Measurements from ENCODE around the gene EEF2K.
A peak's percentile ranks its signal among the peaks of the same experiment; 100 is the strongest.

Gene EEF2K

DNA sequence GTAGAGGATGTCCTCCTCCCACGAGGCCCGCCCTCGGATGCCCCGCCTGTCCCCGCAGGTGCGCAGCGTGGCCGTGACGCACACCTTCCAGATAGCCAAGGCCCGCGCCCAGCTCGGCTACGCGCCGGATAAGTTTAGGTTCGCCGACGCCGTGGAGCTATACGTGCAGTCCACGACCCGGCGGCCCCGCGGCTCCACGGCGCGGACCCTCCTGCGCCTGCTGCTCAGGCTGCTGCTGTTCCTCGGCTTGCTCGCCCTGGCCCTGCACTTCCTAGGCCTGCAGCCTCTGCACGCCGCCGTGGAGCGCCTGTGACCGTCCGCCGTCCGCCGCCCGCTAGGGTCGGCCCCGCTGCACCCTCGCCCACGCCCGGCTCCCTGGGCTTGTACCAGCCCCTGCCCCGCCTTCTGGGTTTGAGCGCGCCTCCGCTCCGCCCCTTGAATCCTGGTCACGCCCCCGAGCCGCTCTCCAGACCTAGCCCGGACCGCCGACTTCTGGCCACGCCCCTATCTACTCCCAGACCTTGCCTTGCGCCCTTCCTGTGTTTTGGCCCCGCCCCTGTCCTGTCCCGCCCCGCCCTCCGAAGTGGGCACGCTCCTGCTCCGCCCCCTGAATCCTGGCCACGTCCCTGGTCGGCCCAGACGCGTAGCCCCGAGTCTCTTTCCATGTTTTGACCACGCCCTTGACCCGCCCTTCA, 15.8 kb upstream of the EEF2K start:
- peak; percentile 93 to 99 for DNase-seq

DNA sequence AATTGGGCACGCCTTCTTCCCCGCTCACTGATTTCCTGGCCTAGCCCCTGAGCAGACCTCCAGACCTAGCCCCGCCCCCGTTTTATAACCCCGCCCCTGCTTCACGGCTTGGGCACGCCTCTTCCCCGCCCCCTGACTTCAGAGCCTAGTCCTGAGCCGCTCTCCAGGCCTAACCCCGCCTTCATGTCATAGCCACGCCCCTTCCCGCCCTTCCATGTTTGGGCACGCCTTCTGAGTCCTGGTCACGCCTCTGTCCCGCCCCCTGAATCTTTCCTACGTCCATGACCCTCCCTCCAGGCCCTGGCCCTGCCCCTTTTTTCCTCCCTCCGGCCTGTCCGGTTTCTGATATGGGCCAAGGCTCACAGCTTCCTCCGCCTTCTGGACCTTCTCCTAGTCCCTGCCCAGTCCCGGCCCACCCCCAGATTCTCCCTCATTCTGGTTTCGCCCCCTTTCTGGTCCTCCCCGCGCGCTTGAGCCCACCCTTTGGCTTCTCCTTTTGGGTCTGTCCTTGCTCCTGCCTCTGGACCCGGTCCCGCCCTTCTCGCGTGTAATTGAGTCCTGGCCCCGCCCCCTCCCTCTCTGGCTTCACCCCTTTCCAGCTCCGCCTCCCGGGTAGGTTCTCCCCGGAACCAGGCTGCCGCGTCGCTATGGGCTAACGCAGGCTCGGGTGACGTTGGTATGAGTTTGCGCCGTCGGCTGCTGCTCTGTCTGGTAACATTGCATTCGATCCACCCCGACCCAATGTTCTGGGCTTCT, 15.1 kb upstream of the EEF2K start:
- peak; percentile 99 to 100 for DNase-seq

DNA sequence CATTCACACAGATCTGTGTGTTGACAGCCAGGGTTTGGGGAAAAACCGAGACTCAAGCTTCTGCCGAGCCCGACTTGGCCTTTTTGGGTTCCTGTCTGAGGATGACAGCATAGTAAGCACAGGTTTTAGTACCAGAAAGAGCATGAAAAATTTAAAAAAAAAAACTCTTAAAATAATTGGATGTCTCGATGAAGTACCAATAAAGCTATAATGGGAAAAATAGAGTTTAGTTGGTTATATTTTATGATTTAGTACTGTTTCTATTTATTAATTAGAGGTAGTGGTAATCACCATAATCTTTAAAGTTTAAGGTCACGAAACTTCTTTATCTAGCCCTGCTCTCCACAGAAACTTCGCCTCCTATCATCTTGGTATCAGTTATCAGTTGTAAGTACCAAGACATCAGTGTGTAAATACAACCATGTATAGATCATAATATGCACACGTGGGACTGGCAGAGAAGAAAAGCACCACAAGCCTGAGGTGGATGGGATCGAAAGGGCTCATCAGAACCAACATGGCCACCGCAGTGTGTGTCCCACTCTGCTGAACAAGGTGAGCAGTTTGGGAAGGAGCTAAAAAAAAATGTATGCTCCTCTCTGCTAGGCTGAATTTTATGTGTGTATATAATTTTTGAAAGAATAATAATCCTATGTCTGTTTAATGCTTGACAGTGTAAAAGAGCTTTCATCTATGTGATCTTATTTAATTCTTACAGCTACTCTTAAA, 14.4 kb upstream of the EEF2K start:
- DNase-seq: peak; percentile 20 to 63

DNA sequence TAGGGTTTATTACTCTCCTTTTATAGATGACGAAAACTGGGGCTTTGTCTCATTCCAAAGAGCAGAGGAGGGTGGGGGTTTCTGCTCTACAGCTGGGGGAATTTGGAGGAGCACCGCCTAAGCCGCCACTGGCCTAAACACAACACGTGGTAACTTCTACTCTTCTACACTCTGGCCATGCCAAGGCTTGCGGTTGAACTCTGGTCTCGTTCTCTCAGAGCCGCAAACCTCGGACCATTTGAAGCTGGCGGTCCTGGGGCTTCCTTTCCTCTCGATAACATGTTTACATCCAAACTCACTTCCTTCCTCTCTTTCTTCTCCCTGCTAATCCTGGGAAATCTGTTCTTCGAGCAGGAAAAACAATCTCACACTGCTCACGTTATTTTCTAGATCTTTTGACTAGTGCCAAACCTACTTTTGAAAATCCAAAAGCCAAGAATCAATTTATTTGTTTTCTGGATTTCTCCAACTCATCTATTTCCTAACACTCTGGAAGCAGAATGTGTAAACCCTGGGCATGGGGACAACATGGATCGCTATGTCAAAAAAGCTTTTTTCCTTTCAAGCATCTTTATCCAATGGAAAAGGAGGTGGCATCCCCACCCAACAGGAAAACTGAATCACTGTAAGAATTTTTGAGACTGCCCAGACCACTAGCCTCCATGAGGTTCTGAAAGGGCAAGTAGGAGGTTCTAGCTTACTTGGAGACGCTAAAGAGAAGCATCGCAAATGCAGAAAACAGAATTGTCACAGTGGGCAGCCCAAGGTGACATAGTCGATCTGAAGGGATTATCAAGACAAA, 13.6 kb upstream of the EEF2K start:
- DNase-seq: peak; percentile 89 to 92

DNA sequence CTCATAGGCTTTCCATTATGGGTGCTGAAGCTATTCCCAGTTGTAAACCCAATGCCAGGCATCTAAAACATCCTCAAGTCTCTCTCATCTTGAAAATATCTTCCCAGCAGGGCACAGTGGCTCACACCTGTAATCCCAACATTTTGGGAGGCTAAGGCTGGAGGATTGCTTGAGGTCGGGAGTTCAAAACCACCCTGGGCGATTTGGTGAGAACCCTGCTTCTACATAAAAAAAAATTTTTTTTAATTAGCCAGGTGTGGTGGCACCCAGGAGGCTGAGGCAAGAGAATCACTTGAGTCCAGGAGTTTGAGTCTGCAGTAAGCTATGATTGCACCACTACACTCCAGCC, 13.0 kb upstream of the EEF2K start:
- DNase-seq: no peak

DNA sequence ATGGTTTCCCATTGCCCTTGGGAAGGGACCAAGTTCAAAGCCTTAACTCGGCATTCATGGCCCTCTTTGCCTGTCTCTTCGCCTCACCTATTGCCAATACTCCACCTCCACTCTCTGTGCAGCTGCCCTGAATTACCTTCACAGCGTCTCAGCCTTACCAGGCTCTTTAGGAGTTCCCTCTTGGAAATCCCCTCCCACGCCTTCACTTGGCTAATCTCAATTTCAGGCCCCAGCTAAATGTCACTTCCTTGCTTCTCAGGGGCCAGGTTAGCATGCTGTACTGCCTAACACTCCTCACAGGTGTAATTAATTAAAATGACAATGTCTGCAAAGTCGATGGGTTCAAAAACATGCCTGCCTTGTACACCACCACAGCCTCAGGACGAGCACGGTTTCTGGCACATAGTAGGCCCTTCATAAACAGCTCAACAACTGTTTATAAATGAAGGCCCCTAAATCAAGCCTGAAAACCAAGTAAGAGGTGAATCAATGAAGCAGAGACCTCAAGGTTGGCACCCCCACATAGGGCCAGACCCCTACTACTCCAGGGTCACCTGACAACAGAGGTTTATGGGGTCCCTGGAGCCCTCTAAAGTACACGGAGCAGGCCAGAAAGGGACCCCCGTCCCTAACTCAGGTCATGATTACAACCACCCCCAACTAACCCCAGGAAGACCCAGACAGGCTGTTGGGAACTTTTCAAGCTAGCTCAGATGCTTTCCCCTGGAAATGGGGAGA, 11.2 kb upstream of the EEF2K start:
- peak; percentile 38 to 64 for DNase-seq

DNA sequence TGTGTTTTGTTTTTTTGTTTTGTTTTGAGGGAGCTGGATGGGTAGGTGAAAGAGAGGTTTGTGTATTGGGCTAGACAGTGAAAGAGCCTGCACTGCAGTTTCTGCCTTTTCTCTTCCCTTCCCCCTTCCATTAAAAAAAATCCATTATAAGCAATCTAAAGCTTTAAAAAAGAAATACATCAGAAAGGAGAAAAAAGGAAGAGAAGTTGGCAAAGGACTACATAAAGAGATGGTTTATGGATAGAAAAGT, 10.7 kb upstream of the EEF2K start:
- DNase-seq: no peak

DNA sequence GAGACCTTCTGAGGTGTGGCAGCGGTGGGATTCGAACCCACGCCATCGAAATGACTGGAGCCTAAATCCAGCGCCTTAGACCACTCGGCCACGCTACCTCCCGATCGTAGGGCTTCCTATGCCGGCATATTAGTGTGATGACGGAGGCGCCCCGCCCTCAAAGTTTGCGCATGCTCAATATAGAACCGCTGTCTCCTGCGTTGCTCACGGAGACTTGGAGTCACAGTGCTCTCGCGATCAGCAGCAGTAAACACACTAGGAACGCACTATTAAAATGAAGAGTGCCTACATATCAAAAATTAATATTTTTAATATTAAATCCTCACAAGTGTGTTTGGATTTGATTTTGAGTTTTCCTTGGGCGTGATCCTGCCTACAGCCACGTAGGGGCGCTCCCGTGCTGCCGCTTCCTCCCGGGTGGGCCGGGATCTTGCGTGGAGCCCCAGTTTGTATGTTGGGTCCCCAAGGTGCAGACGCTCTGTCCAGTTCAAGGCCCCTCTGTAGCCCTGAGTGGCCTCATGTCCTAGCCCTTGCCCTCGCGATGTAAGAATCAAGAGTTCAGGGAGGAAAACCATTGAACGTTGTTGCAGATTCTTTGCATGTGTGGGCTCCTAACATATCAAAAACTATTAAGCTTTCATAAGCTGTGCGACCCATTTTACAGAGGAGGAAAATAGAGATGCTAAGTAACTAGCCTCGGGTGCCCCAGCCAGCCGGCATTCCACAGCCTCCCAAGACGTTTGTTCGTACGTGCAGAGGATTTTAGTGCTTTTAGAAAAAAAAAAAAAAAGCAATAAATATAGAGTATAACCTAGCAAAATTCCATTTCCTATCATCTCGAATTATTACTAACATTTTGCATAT, 10.2 kb upstream of the EEF2K start:
- DNase-seq: peak; percentile 91 to 94

DNA sequence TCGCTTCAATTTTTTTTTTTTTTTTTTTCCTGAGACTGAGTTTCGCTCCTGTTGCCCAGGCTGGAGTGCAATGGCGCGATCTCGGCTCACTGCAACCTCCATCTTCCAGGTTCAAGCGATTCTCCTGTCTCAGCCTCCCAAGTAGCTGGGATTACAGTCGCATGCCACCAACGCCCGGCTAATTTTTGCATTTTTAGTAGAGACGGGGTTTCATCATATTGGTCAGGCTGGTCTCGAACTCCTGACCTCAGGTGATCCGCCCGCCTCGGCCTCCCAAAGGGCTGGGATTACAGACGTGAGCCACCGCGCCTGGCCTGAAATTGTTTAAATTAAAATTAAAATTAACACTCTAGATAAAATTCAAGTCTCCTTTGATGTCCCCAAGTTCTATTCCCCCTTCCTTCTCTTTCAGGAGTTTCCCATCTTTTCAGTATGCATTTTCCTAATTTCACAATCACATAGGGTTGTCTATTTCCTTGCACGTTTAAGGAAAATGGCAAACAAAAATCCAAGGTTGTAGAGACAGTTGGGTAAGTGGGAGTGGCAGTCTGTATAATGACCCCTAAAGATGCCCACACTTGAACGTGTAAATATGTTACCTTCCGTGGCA, 9.4 kb upstream of the EEF2K start:
- peak in 1 of 2 donors; percentile 29 for DNase-seq

DNA sequence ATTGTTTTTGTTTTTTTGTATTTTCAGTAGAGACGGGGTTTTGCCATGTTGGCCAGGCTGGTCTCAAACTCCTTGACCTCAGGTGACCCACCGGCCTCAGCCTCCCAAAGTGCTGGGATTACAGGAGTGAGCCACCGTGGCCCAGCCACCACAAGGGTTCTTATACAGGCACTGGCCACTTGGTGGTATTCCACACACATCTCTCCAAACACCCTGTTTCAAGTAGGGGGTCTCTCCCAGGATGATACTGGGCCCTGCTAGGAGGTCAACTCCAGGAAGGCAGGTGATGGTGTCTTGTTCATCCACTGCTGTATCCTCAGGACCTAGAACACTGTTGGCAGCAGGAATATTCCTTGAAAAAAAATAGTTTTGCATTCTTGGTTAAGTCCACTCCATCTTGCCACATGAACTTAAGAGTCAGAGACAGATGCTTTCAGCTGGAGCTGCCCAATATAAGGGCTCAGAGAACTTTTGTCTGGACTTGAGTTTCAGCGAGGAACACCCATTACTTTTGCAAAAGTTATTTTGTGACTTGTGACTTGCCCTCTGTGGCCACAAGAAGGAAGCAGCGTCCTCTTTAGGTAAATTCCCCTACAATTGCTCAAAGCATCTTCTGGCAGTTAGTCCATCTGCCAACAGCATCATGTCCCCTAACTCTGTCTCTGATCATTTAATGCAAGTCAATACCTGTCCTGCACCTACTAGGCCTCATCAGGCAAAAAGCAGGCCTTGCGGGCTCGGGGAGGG, 7.4 kb upstream of the EEF2K start:
- no peak for DNase-seq

DNA sequence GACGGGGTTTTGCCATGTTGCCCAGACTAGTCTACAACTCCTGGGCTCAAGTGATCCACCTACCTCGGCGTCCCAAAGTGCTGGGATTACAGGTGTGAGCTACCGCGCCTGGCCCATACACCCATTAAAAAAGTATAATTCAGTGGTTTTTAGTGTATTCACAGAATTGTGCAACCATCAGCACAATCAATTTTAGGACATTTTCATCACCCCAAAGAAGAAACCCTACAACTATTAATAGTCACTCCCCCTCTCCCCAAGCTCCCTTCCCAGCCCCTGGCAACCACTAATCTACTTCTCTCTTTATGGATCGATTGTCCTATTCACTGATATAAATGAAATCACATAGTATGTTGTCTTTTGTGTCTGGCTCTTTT, 3.8 kb upstream of the EEF2K start:
- DNase-seq: no peak

DNA sequence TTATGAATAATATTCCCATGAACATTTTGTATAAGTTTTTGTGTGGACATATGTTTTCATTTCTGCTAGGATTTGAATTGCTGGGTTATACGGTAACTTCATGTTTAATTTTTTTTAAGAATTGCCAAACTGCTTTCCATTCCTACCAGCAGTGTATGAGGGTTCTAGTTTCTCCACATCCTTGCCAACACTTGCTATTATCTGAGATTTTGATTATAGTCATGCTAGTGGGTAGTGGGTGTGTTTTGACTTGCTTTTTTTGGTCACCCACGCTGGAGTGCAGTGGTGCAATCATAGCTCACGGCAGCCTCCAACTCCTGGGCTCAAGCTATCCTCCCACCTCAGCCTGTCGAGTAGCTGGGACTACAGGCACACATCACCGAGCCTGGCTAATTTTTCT, 3.0 kb upstream of the EEF2K start:
- no peak for DNase-seq

DNA sequence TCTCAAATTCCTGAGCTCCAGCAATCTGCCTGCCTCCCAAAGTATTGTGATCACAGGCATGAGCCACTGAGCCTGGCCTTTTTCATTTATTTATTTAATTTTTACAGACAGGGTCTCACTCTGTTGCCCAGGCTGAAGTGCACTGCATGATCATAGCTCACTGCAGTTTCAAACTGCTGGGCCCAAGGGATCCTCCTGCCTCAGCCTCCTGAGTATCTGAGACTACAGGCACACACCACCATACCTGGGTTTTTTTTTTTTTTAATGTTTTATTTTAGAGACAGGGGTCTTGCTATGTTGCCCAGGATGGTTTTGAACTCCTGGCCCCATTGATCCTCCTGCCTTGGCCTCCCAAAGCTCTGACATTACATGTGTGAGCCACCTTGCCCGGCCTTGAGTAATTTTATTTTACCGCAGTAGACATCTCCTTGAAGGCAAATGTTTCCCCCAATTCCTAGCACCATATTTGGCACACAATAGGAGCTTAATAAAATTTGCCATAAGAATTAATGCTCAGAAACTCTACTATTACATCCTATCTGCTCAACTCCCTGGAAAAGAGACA, 1.9 kb upstream of the EEF2K start:
- DNase-seq: no peak

DNA sequence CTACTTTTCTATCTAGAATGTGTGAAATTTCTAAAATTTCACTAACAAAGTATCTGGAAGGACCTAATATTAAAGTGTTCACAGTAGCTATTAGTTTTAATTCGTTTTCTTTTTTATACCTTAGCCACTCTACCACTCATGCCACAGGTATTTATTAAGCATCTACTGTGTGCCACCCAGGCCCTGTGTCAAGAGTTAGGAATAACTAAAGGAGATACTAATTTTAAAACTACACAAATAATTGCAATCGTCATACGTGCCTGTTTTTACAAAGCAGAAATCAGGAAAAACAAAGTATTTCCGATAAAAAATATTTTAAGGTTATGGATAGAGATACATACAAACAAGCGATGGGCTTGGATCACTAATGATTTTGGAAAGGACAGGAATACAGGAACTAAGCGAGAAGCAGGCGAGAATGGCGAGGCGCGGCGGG, 483 bp upstream of the EEF2K start:
- no peak for DNase-seq

DNA sequence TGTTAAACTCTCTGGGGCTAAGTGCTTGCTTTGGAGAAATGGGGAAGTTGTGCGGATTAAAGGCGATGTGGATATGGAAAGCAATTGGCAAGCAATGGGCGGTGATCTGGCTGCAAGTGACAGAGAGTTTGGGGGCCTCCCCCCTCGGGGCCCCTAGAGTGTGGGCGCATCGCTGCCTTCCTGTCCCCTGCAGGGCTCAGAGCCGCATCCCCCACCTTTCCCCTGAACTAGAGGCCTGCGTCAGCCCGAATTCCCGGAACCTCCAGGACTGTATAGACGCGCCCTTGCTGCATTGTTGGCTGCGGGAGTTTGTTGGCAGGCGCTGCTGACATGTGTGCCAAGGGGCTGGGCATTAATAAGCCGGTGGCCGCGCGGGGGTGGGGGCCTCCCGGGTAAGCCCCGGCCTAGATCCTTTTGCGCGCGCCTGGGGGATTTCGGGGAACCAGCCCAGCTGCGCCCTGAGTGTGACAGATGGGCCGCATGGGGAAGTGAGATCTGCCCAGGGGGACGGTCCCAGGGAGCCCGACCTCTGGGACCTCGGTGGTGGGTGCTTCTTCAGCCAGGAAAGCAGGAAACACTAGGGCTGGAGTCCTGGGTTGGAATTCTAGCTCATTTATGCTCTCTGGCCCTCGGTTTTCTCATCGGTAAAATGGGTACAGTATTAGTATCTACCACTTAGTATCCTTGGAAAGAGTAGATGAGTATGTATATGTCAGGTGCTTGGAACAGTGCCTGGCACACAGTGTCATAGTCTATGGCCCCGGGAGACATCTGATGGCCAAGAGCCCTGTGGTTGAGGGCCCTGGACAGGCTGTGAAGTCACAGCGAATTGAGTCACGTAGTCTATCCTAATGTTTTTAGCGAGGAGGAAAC, 1.0 kb downstream of the EEF2K start:
- DNase-seq: peak; percentile 70 to 80

DNA sequence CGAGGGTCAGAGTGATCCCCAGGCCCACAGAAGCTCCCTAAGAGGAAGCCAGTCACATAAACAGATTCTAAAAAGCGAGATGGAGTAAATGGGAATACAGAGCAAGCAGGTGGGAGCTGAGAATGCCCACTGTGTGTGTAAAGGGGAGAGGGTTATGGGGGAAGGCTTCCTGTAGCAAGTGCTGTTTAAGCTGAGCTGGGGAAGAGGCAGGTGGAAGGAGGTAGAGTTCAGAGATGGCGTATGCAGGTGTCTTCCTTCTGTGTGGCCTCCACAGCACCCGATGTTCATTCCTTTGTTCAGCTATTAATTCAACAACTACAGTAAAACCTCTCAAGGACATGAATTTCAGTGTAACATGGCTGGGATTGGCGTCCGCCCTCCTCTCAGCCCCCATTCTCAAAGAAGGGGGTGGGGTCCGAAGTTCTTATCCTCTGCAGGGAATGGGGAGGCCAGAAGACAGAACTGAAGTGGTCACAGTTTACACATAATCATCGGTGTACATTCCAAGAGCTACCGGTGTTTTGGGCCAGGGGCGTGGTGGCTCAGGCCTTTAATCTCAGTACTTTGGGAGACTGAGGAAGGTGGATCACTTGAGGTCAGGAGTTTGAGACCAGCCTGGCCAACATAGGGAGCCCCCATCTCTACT, 1.8 kb downstream of the EEF2K start:
- DNase-seq: no peak

DNA sequence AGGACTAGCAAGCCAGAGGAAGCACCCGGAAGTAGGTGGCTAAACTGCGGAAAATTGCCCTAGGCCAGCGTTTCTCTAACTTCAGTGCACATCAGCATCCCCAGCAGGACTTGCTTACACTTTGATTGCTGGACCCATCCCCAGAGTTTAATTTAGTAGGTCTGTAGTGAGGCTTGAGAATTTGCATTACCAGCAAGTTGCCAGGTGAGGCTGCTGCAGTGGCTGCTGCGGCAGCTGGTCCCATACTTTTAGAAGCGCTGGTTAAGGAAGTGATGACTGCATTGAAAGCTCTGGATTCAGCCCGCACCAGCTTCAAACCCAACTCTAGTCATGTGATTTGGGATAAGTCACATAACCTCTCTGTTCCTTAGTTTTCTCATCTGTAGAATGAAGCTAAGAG, 4.2 kb downstream of the EEF2K start:
- DNase-seq: no peak

DNA sequence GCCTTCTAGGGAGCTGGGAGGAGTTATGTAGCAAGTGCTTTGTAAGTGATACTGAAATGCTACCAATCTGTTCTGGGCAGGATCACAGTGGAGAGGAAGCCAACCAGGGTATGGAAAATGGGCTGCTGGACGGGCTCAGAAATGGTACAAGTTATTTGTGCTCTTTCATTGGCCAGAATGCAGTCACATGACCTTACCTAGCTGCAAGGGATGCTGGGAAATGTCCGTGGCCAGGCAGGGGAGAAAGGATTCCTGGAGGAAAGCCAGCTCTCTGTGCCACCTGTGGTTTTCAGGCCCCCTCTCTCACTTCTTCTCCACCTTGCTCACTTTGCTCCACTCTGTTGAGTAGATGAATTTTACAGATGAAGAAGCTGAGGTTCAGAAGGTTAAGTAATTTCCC, 4.8 kb downstream of the EEF2K start:
- DNase-seq: no peak

DNA sequence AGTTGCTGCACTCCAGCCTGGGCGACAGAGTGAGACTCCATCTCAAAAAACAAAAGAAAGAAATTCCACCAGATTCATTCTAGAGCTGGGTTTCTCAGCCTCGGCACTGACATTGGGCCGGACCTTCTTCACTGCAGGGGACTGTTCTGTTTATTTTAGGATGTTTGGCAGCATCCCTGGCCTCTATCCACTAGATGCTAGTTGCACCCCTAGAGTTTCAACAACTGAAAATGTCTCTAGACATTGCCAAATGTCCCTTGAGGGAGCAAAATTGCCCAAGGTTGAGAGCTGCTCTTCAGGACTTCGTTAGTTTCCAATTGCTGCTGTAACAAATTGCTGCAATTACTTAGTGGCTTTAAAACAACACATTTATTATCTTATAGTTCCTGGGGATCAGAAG, 7.2 kb downstream of the EEF2K start:
- DNase-seq: no peak

Data from CD4-positive, alpha-beta T cell treated with Interferon alpha-2 for 1 hour (primary cell).